Kidney (tissue), 14 donors: Measurements from ENCODE around the gene HLF. TPM values are rescaled to one million over a fixed set of nuclear protein-coding genes. Genes with fewer than 3 reads are reported as not detected.

Experiments
- DNase-seq, 5 donors: peaks; one replicate each; pipeline ENCODE4 v3.0.0-alpha.2; 2013 to 2020
- FAIRE-seq: peaks from 2 replicates; lab custom pipeline; 2012; peaks lifted over from hg19 to GRCh38; lab: Jason Lieb, UNC
- H3K27ac ChIP-seq, 2 donors: one replicate each; pipeline ENCODE4 v1.7.0; 2013; ENCODE audit warnings: low read depth in 2 of 2, low read length in 2 of 2, inconsistent platforms in 1 of 2
- H3K27me3 ChIP-seq: one replicate; pipeline ENCODE4 v1.7.1; 2013; ENCODE audit warnings: low read length, inconsistent platforms; ENCODE audit not compliant: control insufficient read depth, insufficient read depth
- H3K36me3 ChIP-seq, 3 donors: one replicate each; pipeline versions ENCODE4 v1.7.0 to v1.7.1; 2013; ENCODE audit warnings: low read length in 3 of 3, control low read depth in 1 of 3, inconsistent platforms in 1 of 3; ENCODE audit not compliant: insufficient read depth in 3 of 3, control insufficient read depth in 2 of 3
- H3K4me1 ChIP-seq, 3 donors: one replicate each; pipeline versions ENCODE4 v1.7.0 to v1.7.1; 2013; ENCODE audit warnings: low read length in 3 of 3, inconsistent platforms in 1 of 3, low read depth in 1 of 3; ENCODE audit not compliant: control insufficient read depth in 2 of 3, insufficient read depth in 2 of 3
- H3K4me3 ChIP-seq, 3 donors: one replicate each; pipeline versions ENCODE4 v1.7.0 to v1.8.1; 2013; ENCODE audit warnings: low read length in 3 of 3, control low read depth in 1 of 3, inconsistent platforms in 1 of 3
- H3K9ac ChIP-seq, 3 donors: one replicate each; pipeline versions ENCODE4 v1.7.0 to v1.7.1; 2013; ENCODE audit warnings: low read length in 3 of 3, control low read depth in 1 of 3, inconsistent platforms in 1 of 3
- H3K9me3 ChIP-seq, 3 donors: one replicate each; pipeline versions ENCODE4 v1.7.0 to v1.7.1; 2013; ENCODE audit warnings: low read length in 3 of 3, control low read depth in 1 of 3, inconsistent platforms in 1 of 3; ENCODE audit not compliant: control insufficient read depth in 2 of 3, insufficient read depth in 1 of 3
- CTCF ChIP-seq: IDR thresholded peaks from 3 replicates; pipeline ENCODE4 v1.5.1; 2012; ENCODE audit warnings: mild to moderate bottlenecking, moderate library complexity, borderline replicate concordance; ENCODE audit not compliant: insufficient read depth; ENCODE audit errors: extremely low read depth
- intact Hi-C: fragments of 100-400 bp; cut with DNase I; formaldehyde crosslinking; loops from one replicate; pipeline ENCODE4 v1.11.1; 2022
- polyA plus RNA-seq: library from polyadenylated mRNA; stranded (reverse); fragments of 350-450 nt; fragmentation: Illumina TruSeq; extraction: RNeasy Lipid Tissue Mini Kit (QIAGEN cat#74804); gene quantifications from one replicate; pipeline ENCODE4 v1.2.3, GENCODE V29; 2014; ENCODE audit warnings: low read depth, low replicate concordance; ENCODE audit not compliant: insufficient read depth
- total RNA-seq: library from RNA; stranded (reverse); fragmentation: NEBNext Ultra II Directional; extraction: Animal tissue kit (Norgen Biotek cat#: 25700); gene quantifications from one replicate; pipeline ENCODE4 v1.2.1, GENCODE V29; 2021
- donor health status: control.
- donor health status: control.
- donor health status: control.
- donor health status: control.
- donor health status: control.
- donor health status: DM: yes; HTN: yes; CAD: no.
- donor health status: Normal renal cell carcinoma (clear cell type).

Gene HLF
- total and polyA plus RNA-seq, 2 donors from 2014 or later, result 9.1 to 38.4 TPM

DNA sequence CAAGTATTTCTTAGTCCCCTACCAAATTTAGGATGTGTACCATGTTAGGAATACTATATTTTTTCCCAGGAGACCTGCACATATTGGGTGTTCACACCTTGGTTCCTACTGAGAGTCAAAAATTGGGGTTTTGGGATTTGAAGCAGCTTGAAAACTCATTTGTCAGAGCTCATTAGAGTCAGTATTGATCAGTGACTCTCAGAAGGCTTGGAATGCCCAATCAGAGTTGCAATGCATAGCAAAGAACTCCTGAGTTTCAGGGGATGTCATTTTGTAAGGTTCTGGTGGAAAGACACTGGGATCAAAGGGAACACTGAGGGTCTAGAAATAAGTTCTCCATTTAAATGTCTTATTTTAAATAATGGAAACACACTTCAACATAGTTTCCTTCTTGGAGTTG is 5.1 kb downstream of the HLF start:
- Histone ChIP-seq H3K27ac (no peak overlapping the region), H3K36me3 (peaks cover 0 to 4% (median 2%) of the 10 kb centered on the region in 3 donors), H3K27me3 (no peaks in the 10 kb centered on the region), H3K4me1 (peaks cover 0 to 31% (median 27%) of the 10 kb centered on the region in 3 donors), H3K4me3 (no peak overlapping the region), H3K9me3 (no peaks in the 10 kb centered on the region), H3K9ac (peak overlapping the region in 1 of 3 donors; percentile 33)
- DNase-seq (no peak), FAIRE-seq (no peak)
- TF ChIP-seq CTCF, result no peak
- intact Hi-C loops, result no loop called here

DNA sequence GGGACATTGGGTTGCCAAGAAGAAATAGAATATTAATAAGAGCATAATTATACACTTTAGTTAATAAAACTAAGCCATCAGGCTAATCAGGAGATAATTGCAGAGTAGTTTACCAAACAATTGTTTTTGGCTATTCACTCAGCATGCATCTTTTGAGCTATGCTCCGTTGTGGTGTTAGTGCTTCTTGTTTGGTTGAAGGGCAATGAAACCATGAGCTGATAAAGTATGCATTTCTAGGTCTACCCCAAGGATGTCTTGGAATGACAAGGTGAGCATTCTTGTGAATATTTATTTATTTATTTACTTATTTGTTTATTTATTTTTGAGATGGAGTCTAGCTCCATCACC is 6.4 kb downstream of the HLF start:
- no peaks in the 10 kb centered on the region for H3K27me3 ChIP-seq
- no peak overlapping the region for H3K27ac ChIP-seq
- no peaks in the 10 kb centered on the region for H3K9me3 ChIP-seq
- DNase-seq, result no peak
- no peak for FAIRE-seq
- peaks cover 0 to 7% (median 2%) of the 10 kb centered on the region in 3 donors for H3K36me3 ChIP-seq
- peaks cover 0 to 39% (median 30%) of the 10 kb centered on the region in 3 donors for H3K4me1 ChIP-seq
- TF ChIP-seq CTCF, result no peak
- H3K4me3 ChIP-seq, result no peak overlapping the region
- no peak overlapping the region for H3K9ac ChIP-seq
- intact Hi-C loops, result no loop called here

DNA sequence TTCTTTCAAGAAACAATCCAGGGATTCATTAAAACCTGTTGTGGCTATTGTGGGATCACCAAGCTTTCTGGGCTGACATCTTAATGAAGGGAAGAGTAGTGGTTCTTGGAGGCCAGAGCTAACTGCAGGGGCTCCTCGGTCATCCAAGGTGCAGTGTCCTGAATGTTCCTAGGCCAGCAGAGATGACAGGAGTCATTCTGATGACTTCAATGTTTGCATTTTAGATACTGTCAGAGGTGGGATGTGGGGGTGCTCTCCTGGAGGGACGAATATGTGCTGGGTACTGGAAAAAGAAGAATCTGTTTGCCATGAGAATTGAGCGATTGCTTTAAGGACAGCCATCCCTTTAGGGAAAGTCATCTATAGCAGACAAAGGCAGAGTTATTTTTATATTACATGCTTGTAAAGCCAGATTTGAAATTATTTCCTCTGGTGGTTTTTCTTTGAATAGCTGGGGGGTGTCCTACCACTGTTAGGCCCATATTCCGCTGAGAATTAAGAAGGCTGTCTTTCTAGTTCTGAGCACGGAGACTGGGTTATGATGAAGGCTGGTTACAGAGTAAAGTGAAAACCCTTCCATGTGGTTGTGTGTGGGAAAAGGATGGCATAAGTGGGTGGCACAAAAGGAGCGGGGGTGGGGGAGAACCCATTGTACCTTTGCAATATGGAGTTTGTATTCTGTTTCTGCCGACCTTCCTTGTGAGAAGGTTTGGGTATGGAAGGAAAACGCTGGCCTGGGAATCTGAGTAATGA is 7.4 kb downstream of the HLF start:
- FAIRE-seq, result no peak
- intact Hi-C loops, result no loop called here
- DNase-seq, result no peak
- H3K4me3 ChIP-seq, result peak overlapping the region in 1 of 3 donors; percentile 10
- TF ChIP-seq CTCF, result no peak
- peak overlapping the region; percentile 33 to 95 for H3K27ac ChIP-seq
- peaks cover 0 to 7% (median 2%) of the 10 kb centered on the region in 3 donors for H3K36me3 ChIP-seq
- peak overlapping the region in 1 of 3 donors; percentile 68 for H3K9ac ChIP-seq
- peaks cover 0 to 44% (median 30%) of the 10 kb centered on the region in 3 donors for H3K4me1 ChIP-seq
- H3K9me3 ChIP-seq, result no peaks in the 10 kb centered on the region
- H3K27me3 ChIP-seq, result no peaks in the 10 kb centered on the region
